Muscle layer of duodenum (tissue), 2 donors: ENCODE results near the gene OSBP2.

Experiments used
- H3K27ac ChIP-seq: one replicate; pipeline ENCODE4 v1.7.0; 2013; ENCODE audit warnings: mild to moderate bottlenecking, low read length
- H3K27me3 ChIP-seq: one replicate; pipeline ENCODE4 v1.7.0; 2013; ENCODE audit warnings: low read depth, mild to moderate bottlenecking, control low read depth, low read length
- H3K36me3 ChIP-seq, 2 donors: one replicate each; pipeline ENCODE4 v1.7.0; 2013; ENCODE audit warnings: low read length in 2 of 2, control low read depth in 1 of 2, mild to moderate bottlenecking in 1 of 2; ENCODE audit not compliant: insufficient read depth in 2 of 2, control insufficient read depth in 1 of 2
- H3K4me1 ChIP-seq, 2 donors: one replicate each; pipeline ENCODE4 v1.7.0; 2013; ENCODE audit warnings: low read length in 2 of 2, mild to moderate bottlenecking in 2 of 2, control low read depth in 1 of 2, moderate library complexity in 1 of 2; ENCODE audit not compliant: insufficient read depth in 2 of 2, control insufficient read depth in 1 of 2
- H3K4me3 ChIP-seq, 2 donors: one replicate each; pipeline ENCODE4 v1.7.0; 2013; ENCODE audit warnings: low read length in 2 of 2, low read depth in 1 of 2, mild to moderate bottlenecking in 1 of 2
- H3K9me3 ChIP-seq, 2 donors: one replicate each; pipeline ENCODE4 v1.7.0; 2013; ENCODE audit warnings: low read length in 2 of 2, control low read depth in 1 of 2, mild to moderate bottlenecking in 1 of 2; ENCODE audit not compliant: control insufficient read depth in 1 of 2
- donor health status: healthy.

OSBP2 gene

DNA sequence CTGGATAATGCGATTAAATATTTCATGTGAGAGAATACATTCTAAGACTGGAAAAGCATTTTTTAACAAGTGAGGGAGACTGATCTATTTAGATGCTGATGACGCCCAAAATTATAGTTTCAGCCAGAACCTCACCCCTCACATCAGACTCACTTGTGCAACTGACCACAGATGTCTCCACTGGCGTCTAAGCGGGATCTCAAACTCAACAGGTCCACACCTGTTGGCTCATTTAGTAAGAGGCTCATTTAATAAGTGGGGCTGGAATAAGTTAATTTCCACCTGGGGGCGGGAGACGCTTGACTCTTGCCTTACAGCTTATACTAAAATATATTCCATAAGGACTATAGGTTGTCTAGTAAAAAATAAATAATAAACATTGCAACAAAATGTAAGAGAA, 226.4 kb downstream of the OSBP2 start:
- peaks cover 7 to 12% of the 10 kb centered on the region in 2 donors for H3K4me1 ChIP-seq
- no peak overlapping the region for H3K27ac ChIP-seq
- H3K36me3 ChIP-seq = peaks cover 8 to 17% of the 10 kb centered on the region in 2 donors
- no peaks in the 10 kb centered on the region for H3K27me3 ChIP-seq
- no peaks in the 10 kb centered on the region for H3K9me3 ChIP-seq
- H3K4me3 ChIP-seq = peak overlapping the region; percentile 59 to 72

DNA sequence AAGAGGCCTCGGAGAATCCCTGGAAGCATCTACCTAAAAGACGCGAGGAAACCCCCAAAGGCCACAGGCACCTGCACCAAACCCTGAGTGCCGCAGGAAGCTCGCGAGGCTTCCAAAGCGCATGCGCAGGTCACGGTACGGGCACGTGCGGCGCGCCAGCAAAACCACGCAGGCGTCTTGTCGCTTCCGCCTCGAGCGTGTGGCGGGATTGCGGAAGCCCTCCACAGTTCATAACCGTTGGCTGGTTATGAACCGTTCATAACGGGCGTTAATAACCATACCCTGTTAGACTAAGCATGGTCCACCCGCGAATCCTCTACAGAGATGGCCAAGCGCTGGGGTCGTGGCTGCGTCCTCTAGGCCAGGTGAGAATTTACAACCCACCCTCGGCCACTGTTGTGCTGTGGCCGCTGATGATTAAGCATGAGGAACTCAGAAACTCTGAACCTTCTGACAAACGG, 227.5 kb downstream of the OSBP2 start:
- no peak overlapping the region for H3K27ac ChIP-seq
- H3K27me3 ChIP-seq = no peaks in the 10 kb centered on the region
- H3K4me3 ChIP-seq = peak overlapping the region; percentile 59 to 72
- peaks cover 15 to 23% of the 10 kb centered on the region in 2 donors for H3K36me3 ChIP-seq
- H3K4me1 ChIP-seq = peaks cover 7 to 12% of the 10 kb centered on the region in 2 donors
- no peaks in the 10 kb centered on the region for H3K9me3 ChIP-seq

DNA sequence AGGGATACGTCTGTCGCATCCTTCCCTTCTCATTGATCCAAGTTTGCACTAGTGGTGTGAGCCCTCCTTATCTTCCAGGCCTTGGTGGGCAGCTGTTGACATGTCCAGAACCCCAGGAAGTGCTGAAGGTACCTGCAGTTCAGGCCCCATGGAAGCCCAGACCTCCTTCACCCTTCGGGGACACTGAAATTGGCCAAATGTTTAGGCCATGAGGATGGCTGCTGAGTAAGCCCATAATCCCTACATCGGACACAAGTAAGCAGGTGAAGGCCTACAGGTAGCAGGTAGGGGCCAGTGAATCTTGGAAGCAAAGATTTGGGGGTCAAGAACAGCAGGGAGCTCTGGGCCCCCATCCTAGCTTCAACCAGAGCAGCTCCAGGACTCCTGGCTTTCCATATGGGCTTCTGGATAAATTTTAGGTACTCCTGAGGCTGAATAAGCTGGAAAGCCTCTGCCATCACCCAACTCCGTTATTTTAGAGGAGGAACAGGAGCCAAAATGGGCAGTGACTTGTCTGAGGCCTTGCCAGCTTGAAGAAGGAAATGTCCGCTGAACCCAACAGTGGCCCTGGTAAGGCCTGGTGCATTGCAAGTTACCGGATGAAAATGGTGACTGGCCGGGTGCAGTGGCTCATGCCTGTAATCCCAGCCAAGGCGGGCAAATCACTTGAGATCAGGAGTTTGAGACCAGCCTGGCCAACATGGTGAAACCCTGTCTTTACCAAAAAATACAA, 228.7 kb downstream of the OSBP2 start:
- H3K27ac ChIP-seq = no peak overlapping the region
- no peaks in the 10 kb centered on the region for H3K9me3 ChIP-seq
- no peaks in the 10 kb centered on the region for H3K27me3 ChIP-seq
- peaks cover 26 to 35% of the 10 kb centered on the region in 2 donors for H3K36me3 ChIP-seq
- peaks cover 7 to 12% of the 10 kb centered on the region in 2 donors for H3K4me1 ChIP-seq
- no peak overlapping the region for H3K4me3 ChIP-seq

DNA sequence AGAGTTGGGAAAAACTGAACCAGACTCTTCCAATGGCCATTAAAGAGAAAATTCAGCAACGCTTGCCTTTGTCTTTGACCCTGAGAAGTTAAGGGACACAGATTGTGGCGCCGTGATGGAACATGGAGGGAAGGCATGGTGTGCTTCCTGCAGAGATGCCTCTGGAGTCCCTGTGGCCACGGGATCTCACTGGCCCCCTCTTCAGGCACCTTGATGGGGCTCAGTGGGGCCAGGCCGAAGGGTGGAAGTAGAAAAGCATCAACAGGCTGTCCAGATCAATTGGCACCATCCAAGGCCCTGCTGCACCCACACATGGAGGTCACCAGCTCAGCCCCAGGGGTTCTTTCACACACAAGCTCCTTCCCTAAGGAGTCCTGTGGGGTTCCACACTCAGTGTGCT, 231.0 kb downstream of the OSBP2 start:
- peaks cover 7 to 9% of the 10 kb centered on the region in 2 donors for H3K4me1 ChIP-seq
- H3K36me3 ChIP-seq = peaks cover 40 to 51% of the 10 kb centered on the region in 2 donors
- no peaks in the 10 kb centered on the region for H3K27me3 ChIP-seq
- H3K4me3 ChIP-seq = no peak overlapping the region
- no peaks in the 10 kb centered on the region for H3K9me3 ChIP-seq
- no peak overlapping the region for H3K27ac ChIP-seq

DNA sequence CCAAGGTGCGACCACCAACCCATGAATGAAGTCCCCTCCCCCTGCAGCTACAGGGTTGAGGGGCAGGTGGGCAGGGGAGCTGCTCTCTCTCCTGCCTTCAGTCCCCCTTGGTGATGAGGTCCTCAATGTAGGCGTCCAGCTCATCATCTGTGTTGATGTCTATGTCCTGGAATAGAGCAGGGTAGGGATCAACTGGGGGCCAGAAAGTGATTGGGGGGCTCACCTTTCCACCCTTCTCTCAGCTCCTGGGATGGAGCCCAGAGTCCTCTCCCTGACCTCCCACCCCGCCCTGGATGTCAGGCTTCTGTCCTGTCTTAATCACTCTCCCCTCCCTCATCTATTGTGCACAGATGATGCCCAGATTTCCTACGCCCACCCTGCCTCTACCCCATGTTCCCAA, 232.0 kb downstream of the OSBP2 start:
- Histone ChIP-seq H3K4me1 (no peaks in the 10 kb centered on the region), H3K27ac (no peak overlapping the region), H3K9me3 (no peaks in the 10 kb centered on the region), H3K36me3 (peaks cover 40 to 61% of the 10 kb centered on the region in 2 donors), H3K27me3 (no peaks in the 10 kb centered on the region), H3K4me3 (no peak overlapping the region)

DNA sequence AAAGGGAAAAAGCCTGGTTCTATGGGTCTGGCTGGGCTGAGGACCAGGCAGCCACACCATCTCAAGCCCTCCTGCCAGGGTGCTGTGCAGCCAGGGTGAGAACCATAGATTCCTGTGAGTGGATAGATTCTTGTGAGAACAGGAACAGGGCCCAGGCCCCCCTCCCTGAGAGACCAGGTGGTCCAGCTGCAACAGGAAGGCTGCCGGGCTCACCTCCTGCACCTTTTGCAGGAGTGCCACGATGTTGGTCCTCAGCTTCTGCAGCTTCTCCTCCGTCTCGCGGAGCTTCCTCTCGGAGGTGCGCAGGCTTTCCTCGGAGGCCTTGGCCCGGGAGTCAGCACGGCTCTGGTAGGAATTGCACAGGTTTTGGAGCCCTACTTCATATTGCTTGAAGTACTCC, 233.1 kb downstream of the OSBP2 start:
- Histone ChIP-seq H3K27ac (no peak overlapping the region), H3K27me3 (no peaks in the 10 kb centered on the region), H3K4me1 (no peaks in the 10 kb centered on the region), H3K4me3 (no peak overlapping the region), H3K36me3 (peaks cover 51 to 72% of the 10 kb centered on the region in 2 donors), H3K9me3 (no peaks in the 10 kb centered on the region)

DNA sequence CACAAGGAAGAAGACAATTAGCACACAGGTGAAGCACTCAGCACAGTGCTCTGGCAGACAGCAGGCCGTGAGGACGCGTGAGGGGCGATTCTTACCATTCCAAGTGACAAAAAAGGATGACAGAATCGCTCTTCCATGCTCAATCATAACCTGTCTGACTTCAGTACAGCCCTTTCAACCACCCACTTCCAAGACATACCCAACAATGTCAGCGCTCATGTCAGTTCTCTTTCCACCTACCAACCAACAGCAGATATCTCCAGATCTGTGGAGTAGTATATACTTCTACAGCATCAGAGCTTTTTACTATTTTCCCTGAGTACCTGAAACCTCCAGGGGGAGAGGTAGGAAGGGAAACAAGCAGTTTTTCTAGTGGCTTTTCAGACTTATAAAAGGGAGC, 233.7 kb downstream of the OSBP2 start:
- no peaks in the 10 kb centered on the region for H3K4me1 ChIP-seq
- no peaks in the 10 kb centered on the region for H3K9me3 ChIP-seq
- no peaks in the 10 kb centered on the region for H3K27me3 ChIP-seq
- H3K36me3 ChIP-seq = peaks cover 57 to 78% of the 10 kb centered on the region in 2 donors
- H3K27ac ChIP-seq = no peak overlapping the region
- no peak overlapping the region for H3K4me3 ChIP-seq

DNA sequence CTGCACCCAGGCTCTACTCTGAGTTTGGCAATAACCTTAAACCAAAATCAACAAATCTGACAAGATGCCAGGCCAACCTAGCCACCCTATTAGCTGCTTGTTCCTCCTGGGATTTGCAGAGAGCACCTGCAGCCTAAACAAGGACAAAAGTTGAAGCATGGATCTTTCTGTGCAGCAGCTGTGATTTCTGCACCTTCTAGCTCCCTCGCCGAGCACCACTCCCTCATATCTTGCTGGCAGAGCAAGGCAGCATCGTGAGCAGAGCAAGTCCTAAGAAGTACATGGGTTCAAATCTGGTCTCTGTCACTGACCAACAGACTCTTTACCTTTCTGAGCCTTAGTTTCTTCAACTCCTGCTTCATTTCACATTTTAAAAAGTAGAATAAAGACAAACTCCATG, 235.6 kb downstream of the OSBP2 start:
- Histone ChIP-seq H3K9me3 (no peaks in the 10 kb centered on the region), H3K27ac (no peak overlapping the region), H3K27me3 (no peaks in the 10 kb centered on the region), H3K36me3 (peaks cover 71 to 88% of the 10 kb centered on the region in 2 donors), H3K4me3 (no peak overlapping the region), H3K4me1 (no peaks in the 10 kb centered on the region)

DNA sequence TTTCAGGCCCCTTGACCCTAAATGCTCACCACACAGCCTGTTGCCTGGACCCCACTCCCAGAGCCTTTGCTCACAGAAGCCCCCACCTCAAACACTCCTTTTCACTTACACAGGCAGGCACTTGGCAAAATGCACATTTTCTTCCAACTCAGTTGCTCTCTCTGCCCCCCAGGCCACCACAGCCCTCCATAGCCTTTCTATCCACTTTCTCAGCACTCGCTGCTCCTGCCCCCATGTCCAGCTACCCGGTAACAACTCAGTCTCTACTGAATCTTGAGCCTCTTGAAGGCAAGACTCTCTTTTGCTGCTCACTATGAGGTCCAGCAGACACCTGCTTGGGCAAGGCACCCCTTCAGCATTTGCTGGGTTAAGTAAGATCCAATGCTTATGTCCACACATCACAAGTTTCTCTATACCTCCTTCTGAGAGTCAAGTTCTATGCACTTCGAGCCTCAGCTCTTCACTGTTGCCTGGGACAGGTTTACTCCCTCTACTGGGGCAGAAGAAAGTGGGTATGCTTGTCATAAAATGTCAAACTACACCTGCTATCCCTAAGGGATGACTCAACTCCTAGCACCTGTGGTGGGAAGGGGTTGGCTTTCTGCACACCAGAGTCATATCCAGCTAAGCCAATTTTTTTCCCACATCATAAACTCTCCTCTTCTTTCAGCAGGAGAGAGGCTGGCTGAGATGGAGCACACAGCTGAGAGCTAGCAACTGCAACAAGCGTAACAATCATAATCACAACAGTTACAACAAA, 237.0 kb downstream of the OSBP2 start:
- H3K36me3 ChIP-seq = peaks cover 75 to 90% of the 10 kb centered on the region in 2 donors
- H3K9me3 ChIP-seq = no peaks in the 10 kb centered on the region
- H3K27ac ChIP-seq = no peak overlapping the region
- H3K27me3 ChIP-seq = no peaks in the 10 kb centered on the region
- no peak overlapping the region for H3K4me3 ChIP-seq
- no peaks in the 10 kb centered on the region for H3K4me1 ChIP-seq

DNA sequence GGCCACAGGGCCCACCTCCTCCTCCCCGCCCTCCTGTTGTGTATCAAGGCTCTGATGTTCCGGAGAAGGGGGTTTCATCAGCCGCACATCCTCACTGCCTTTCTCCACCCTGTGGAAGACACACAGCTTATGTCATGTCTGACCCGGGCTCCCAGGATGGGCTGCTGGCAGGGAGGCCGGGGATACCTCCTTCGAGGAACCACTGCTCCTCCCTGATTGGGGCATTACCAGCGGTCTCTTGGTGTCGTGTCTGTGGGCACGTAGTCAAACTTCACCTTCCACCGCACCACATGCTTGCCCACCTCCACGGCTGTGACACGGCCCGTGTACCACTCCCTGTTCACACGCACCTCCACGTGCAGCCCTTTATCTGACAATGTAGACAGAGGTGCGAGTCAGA, 238.0 kb downstream of the OSBP2 start:
- no peaks in the 10 kb centered on the region for H3K9me3 ChIP-seq
- no peaks in the 10 kb centered on the region for H3K27me3 ChIP-seq
- peaks cover 75 to 91% of the 10 kb centered on the region in 2 donors for H3K36me3 ChIP-seq

DNA sequence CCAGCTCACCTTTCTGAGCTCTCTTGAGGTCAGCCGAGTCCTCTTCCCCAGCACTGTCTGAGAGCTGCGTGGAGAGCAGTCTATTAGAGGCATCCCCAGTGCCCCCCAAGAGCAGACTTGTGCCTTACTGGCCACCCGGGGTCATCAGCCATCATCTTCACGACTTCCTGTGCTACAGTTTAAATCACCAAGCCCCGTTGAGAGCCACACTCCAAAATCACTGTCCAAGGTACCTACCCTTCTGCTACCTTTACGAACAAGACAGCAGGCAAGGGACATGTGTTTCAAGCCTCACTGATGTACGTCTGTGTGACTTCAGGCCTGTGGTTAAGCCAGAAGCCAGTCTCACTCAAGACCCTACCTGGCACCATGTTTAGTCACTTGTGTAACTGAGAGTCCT, 238.8 kb downstream of the OSBP2 start:
- Histone ChIP-seq H3K36me3 (peaks cover 74 to 89% of the 10 kb centered on the region in 2 donors), H3K4me1 (no peaks in the 10 kb centered on the region), H3K4me3 (no peak overlapping the region), H3K9me3 (no peaks in the 10 kb centered on the region), H3K27me3 (no peaks in the 10 kb centered on the region), H3K27ac (no peak overlapping the region)

More for the DNA sequence above, 238.0 kb downstream of the OSBP2 start:
- no peaks in the 10 kb centered on the region for H3K4me1 ChIP-seq
- no peak overlapping the region for H3K27ac ChIP-seq
- no peak overlapping the region for H3K4me3 ChIP-seq
